B cell (primary cell): ENCODE data around the gene N4BP2L2.

Experiments
- EZH2 ChIP-seq: IDR thresholded peaks from 2 replicates; pipeline ENCODE4 v1.6.1; 2012; ENCODE audit warnings: borderline replicate concordance, low read depth, mild to moderate bottlenecking, moderate library complexity, low read length; ENCODE audit not compliant: insufficient read depth, poor library complexity, severe bottlenecking
- TF ChIP-seq, protein P1 (sequence below): fragments of 200-600 bp; IDR thresholded peaks from one replicate; pipeline ENCODE4 v1.8.0; 2022; ENCODE audit warnings: antibody characterized with exemption, mild to moderate bottlenecking

DNA sequence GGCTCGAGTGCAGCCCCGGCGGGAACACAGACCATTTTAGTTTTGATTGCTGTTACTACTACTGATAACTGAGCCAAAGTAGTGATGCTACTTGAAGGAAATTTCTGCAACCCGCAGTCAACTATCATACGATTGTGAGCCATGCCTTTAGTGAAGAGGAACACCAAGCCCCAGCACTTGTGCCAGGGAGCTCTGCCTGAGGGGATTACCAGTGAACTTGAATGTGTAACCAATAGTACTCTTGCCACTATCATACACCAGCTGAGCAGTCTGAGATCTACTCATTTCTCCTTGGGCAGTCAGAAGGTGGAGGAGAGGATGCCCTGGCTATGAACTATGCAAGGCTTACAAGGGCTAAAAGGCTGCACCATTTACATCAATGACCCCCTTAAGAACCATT, 61.7 kb downstream of the N4BP2L2 start:
- TF ChIP-seq, protein P1, sequence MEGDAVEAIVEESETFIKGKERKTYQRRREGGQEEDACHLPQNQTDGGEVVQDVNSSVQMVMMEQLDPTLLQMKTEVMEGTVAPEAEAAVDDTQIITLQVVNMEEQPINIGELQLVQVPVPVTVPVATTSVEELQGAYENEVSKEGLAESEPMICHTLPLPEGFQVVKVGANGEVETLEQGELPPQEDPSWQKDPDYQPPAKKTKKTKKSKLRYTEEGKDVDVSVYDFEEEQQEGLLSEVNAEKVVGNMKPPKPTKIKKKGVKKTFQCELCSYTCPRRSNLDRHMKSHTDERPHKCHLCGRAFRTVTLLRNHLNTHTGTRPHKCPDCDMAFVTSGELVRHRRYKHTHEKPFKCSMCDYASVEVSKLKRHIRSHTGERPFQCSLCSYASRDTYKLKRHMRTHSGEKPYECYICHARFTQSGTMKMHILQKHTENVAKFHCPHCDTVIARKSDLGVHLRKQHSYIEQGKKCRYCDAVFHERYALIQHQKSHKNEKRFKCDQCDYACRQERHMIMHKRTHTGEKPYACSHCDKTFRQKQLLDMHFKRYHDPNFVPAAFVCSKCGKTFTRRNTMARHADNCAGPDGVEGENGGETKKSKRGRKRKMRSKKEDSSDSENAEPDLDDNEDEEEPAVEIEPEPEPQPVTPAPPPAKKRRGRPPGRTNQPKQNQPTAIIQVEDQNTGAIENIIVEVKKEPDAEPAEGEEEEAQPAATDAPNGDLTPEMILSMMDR, result no peak
- no peak for TF ChIP-seq EZH2
